Lung (tissue), 12 donors: ENCODE measurements around the gene MPP7. TPM values are rescaled to one million over a fixed set of nuclear protein-coding genes. Genes with fewer than 3 reads are reported as not detected.

Source experiments
- ATAC-seq: fragments of 200-7000 bp; cut with Tn5 transposase; one replicate; pipeline ENCODE4 v1.9.1; 2020; ENCODE audit warnings: moderate number of reproducible peaks; ENCODE audit not compliant: insufficient read depth, low FRiP score
- DNase-seq, 3 donors: peaks; one replicate each; pipeline ENCODE4 v3.0.0-alpha.2; 2013 to 2017
- H3K27ac ChIP-seq, 2 donors: one replicate each; pipeline ENCODE4 v1.5.1; 2013; ENCODE audit warnings: mild to moderate bottlenecking in 2 of 2, moderate library complexity in 2 of 2, control low read depth in 1 of 2, inconsistent platforms in 1 of 2, low read depth in 1 of 2, low read length in 1 of 2
- H3K27me3 ChIP-seq, 3 donors: one replicate each; pipeline ENCODE4 v1.5.1; 2013; ENCODE audit warnings: low read length in 2 of 3; ENCODE audit not compliant: control insufficient read depth in 3 of 3, insufficient read depth in 3 of 3
- H3K36me3 ChIP-seq, 4 donors: one replicate each; pipeline ENCODE4 v1.5.1; 2013; ENCODE audit warnings: low read length in 4 of 4, mild to moderate bottlenecking in 1 of 4, moderate library complexity in 1 of 4; ENCODE audit not compliant: control insufficient read depth in 4 of 4, insufficient read depth in 4 of 4
- H3K4me1 ChIP-seq, 5 donors: one replicate each; pipeline ENCODE4 v1.5.1; 2013; ENCODE audit warnings: low read length in 5 of 5, mild to moderate bottlenecking in 2 of 5, moderate library complexity in 1 of 5; ENCODE audit not compliant: control insufficient read depth in 5 of 5, insufficient read depth in 5 of 5
- H3K4me3 ChIP-seq: one replicate; pipeline ENCODE4 v1.5.1; 2013; ENCODE audit warnings: mild to moderate bottlenecking, control low read depth, moderate library complexity
- H3K9ac ChIP-seq, 2 donors: one replicate each; pipeline ENCODE4 v1.5.1; 2013; ENCODE audit warnings: low read length in 2 of 2, control low read depth in 1 of 2; ENCODE audit not compliant: insufficient read depth in 1 of 2
- H3K9me3 ChIP-seq, 4 donors: one replicate each; pipeline ENCODE4 v1.5.1; 2013; ENCODE audit warnings: low read length in 3 of 4, mild to moderate bottlenecking in 1 of 4, moderate library complexity in 1 of 4; ENCODE audit not compliant: control insufficient read depth in 4 of 4, insufficient read depth in 3 of 4
- CTCF ChIP-seq: IDR thresholded peaks from 2 replicates; pipeline ENCODE4 v1.5.1; 2012; ENCODE audit warnings: mild to moderate bottlenecking; ENCODE audit errors: control extremely low read depth, extremely low read depth
- WGBS, 2 donors: extraction: QIAGEN DNeasy Blood & Tissue Kit; methylation state at CpG; one replicate each; pipeline ENCODE4 v1.1.7; 2013; 5-methylcytosine and 5-hydroxymethylcytosine counted together
- polyA plus RNA-seq, 2 donors: library from polyadenylated mRNA; stranded (reverse); fragments of 200-250 nt; gene quantifications; one replicate each; pipeline ENCODE4 v1.2.1, GENCODE V29; 2013
- total RNA-seq, 2 donors: library from RNA; depleted of rRNA in 1 of 2; stranded (reverse); fragments of >200 nt in 1 of 2; gene quantifications; one replicate each; pipeline ENCODE4 v1.2.1, GENCODE V29; 2014 to 2021
- donor health status: control.
- donor health status: control.
- donor health status: Bipolar disorder and iron deficiency.
- donor health status: healthy.
- donor health status: DM: yes; HTN: yes; CAD: no.

The MPP7 gene
- total and polyA plus RNA-seq, 4 donors: 7.0 to 37.2 (median 19.2) TPM

- H3K9me3 ChIP-seq: no peaks in the 10 kb centered on the region
- H3K36me3 ChIP-seq: no peaks in the 10 kb centered on the region
- no peak for TF ChIP-seq CTCF
- no peak overlapping the region for H3K27ac ChIP-seq
- DNase-seq (no peak), ATAC-seq (no peak)
- peaks cover 0 to 3% (median 0%) of the 10 kb centered on the region in 3 donors for H3K27me3 ChIP-seq
- no peak overlapping the region for H3K4me3 ChIP-seq
- H3K4me1 ChIP-seq: peaks cover 2 to 14% (median 3%) of the 10 kb centered on the region in 5 donors
- H3K9ac ChIP-seq: no peak overlapping the region
These were observed 28.2 kb upstream of the MPP7 start for GRCh38 chr10:28331066-28331465.

GRCh38 chr10:28328346-28328745 lies 25.5 kb upstream of the MPP7 start:
- Histone ChIP-seq H3K27me3 (no peaks in the 10 kb centered on the region), H3K9me3 (no peaks in the 10 kb centered on the region), H3K36me3 (no peaks in the 10 kb centered on the region), H3K4me1 (peaks cover 2 to 14% (median 3%) of the 10 kb centered on the region in 5 donors), H3K9ac (no peak overlapping the region), H3K4me3 (no peak overlapping the region), H3K27ac (no peak overlapping the region)
- peak in 1 of 3 donors; percentile 44 for DNase-seq
- no peak for ATAC-seq
- TF ChIP-seq CTCF: no peak
- 70 to 88% methylated on average over 1 of the region's 1 CpG for WGBS, 2 donors

GRCh38 chr10:28327491-28327880 lies 24.6 kb upstream of the MPP7 start:
- no peak overlapping the region for H3K4me3 ChIP-seq
- WGBS, 2 donors: 54 to 78% methylated on average over 3 of the region's 3 CpGs
- H3K36me3 ChIP-seq: no peaks in the 10 kb centered on the region
- ATAC-seq: no peak
- DNase-seq: no peak
- TF ChIP-seq CTCF: no peak
- no peaks in the 10 kb centered on the region for H3K9me3 ChIP-seq
- H3K4me1 ChIP-seq: peaks cover 2 to 11% (median 3%) of the 10 kb centered on the region in 5 donors
- H3K9ac ChIP-seq: no peak overlapping the region
- H3K27ac ChIP-seq: peak overlapping the region in 1 of 2 donors; percentile 81
- H3K27me3 ChIP-seq: no peaks in the 10 kb centered on the region
